Measurements from ENCODE around the gene TREH. TPM values are rescaled to one million over a fixed set of nuclear protein-coding genes. Genes with fewer than 3 reads are reported as not detected.

The TREH gene
- total and polyA plus RNA-seq, 2 of the 8 experiments (the other 6 are each of a cell fraction or from before 2014, with no cell fraction given) = 0.03 TPM; not detected in 1

GRCh38 chr11:118671254-118671653 lies 8.2 kb downstream of the TREH start:
- no peak overlapping the region for H2BK20ac ChIP-seq (ENCODE audit: low read length)
- no peak overlapping the region for H3K4me3 ChIP-seq (ENCODE audit: extremely low read depth in 1 of 4, insufficient read depth in 2 of 4, low read depth in 3 of 4, low read length in 4 of 4)
- H3K9me3 ChIP-seq (ENCODE audit: insufficient read depth in 2 of 2, low read depth in 1 of 2, low read length in 1 of 2) = peaks cover 4 to 11% of the 10 kb centered on the region in 2 experiments; a peak in 3 of 4 replicates
- no peak overlapping the region for H3K4ac ChIP-seq (replicated peaks; ENCODE audit: insufficient read length, low read depth, low read length)
- no peak overlapping the region for H4K91ac ChIP-seq (replicated peaks; ENCODE audit: insufficient read length, low read length)
- no peak overlapping the region for H3K18ac ChIP-seq (ENCODE audit: extremely low read depth, low read length)
- no peak overlapping the region for H2BK12ac ChIP-seq (ENCODE audit: low read depth, low read length)
- no peak overlapping the region for H4K8ac ChIP-seq (ENCODE audit: extremely low read depth, insufficient read depth, low read length)
- no peaks in the 10 kb centered on the region for H3K23me2 ChIP-seq (ENCODE audit: low read depth, low read length)
- WGBS, 2 experiments (ENCODE audit: extremely low coverage in 1 of 2, insufficient coverage in 1 of 2, insufficient read length in 1 of 2, insufficient replicate concordance in 2 of 2, low coverage in 1 of 2, low lambda C conversion rate in 2 of 2, missing lambda C conversion rate in 1 of 2) = 90% methylated on average over 2 of the region's 2 CpGs; no CpG with 5 or more reads in 1 of the 2 experiments
- no peak overlapping the region for H2AK5ac ChIP-seq (ENCODE audit: low read depth, low read length)
- DNase-seq (ENCODE audit: low read depth in 1 of 2, low spot score in 2 of 2) (no peak), FAIRE-seq (no peak)
- no peak overlapping the region for H3K4me2 ChIP-seq (ENCODE audit: insufficient read depth in 1 of 2, low read depth in 2 of 2, low read length in 2 of 2)
- no peaks in the 10 kb centered on the region for H4K20me1 ChIP-seq (replicated peaks in 1 of 2; ENCODE audit: control insufficient read depth in 1 of 2, insufficient read depth in 2 of 2, low read length in 2 of 2)
- no peaks in the 10 kb centered on the region for H3K79me2 ChIP-seq (ENCODE audit: control insufficient read depth in 1 of 2, insufficient read depth in 2 of 2, low read length in 2 of 2)
- H2BK5ac ChIP-seq (ENCODE audit: low read depth, low read length) = no peak overlapping the region
- no peak overlapping the region for H3K27ac ChIP-seq (ENCODE audit: low read depth, low read length)
- no peaks in the 10 kb centered on the region for H3K79me1 ChIP-seq (ENCODE audit: low read depth, low read length)
- H3K27me3 ChIP-seq (replicated peaks in 1 of 4; ENCODE audit: control insufficient read depth in 3 of 4, extremely low read depth in 1 of 4, insufficient read depth in 3 of 4, low read length in 3 of 4) = no peaks in the 10 kb centered on the region; a peak in 1 of 7 replicates
- ChIA-PET CTCF (ENCODE audit: partially characterized antibody) (interaction anchor here (1.0 to 8.4 kb wide), 5 partner anchors 8 to 64 kb away, joined by 3 to 86 read pairs (median 4); partner anchors contain the start of genes PHLDB1 and TREH), POLR2A (ENCODE audit: partially characterized antibody) (interaction anchor here (1.2 to 3.8 kb wide), 3 partner anchors 11 to 97 kb away, joined by 3 to 15 read pairs (median 3); no protein-coding TSS in a partner anchor)
- no peaks in the 10 kb centered on the region; a peak in 2 of 7 replicates for H3K4me1 ChIP-seq (replicated peaks in 1 of 4; ENCODE audit: control insufficient read depth in 3 of 4, insufficient read depth in 4 of 4, low read length in 3 of 4)
- no peaks in the 10 kb centered on the region for H3K36me3 ChIP-seq (ENCODE audit: control insufficient read depth in 2 of 4, insufficient read depth in 4 of 4, low read length in 3 of 4)
- no peak for TF ChIP-seq PHF8 (conservative IDR thresholded peaks at IDR 0.05; ENCODE audit: low read depth, low read length)
- TF ChIP-seq POU5F1 (IDR thresholded peaks at IDR 0.05; ENCODE audit: low read depth, low read length) = no peak
- TF ChIP-seq SIRT6 (IDR thresholded peaks at IDR 0.05; ENCODE audit: low read length) = no peak
- no peak for TF ChIP-seq ATF2 (IDR thresholded peaks at IDR 0.05; ENCODE audit: low read length)
- TF ChIP-seq RNF2 (IDR thresholded peaks at IDR 0.05; ENCODE audit: borderline replicate concordance, low read depth, low read length, missing control alignments, poor library complexity, severe bottlenecking) = no peak
- TF ChIP-seq BCL11A (IDR thresholded peaks at IDR 0.05; ENCODE audit: low read depth in 2 of 2, low read length in 2 of 2) = no peak
- TF ChIP-seq SRF (IDR thresholded peaks at IDR 0.05; ENCODE audit: low read depth, low read length) = no peak
- no peak for TF ChIP-seq SUZ12 (IDR thresholded peaks at IDR 0.05; ENCODE audit: low read length)
- H2BK120ac ChIP-seq (replicated peaks; ENCODE audit: low read depth, low read length) = no peak overlapping the region
- no peak overlapping the region for H2AFZ ChIP-seq (ENCODE audit: low read length)
- H4K5ac ChIP-seq (ENCODE audit: insufficient read length, low read depth, low read length) = no peak overlapping the region
- H3K9ac ChIP-seq (replicated peaks in 1 of 4; ENCODE audit: extremely low read depth in 1 of 4, low read depth in 3 of 4, low read length in 3 of 4) = no peak overlapping the region
- no peak overlapping the region for H3K23ac ChIP-seq (ENCODE audit: insufficient read length)
- no peak overlapping the region for H2BK15ac ChIP-seq (ENCODE audit: low read length)
- H3K56ac ChIP-seq (replicated peaks; ENCODE audit: insufficient read length, low read depth, low read length) = no peak overlapping the region
- no peak overlapping the region for H3K14ac ChIP-seq (ENCODE audit: insufficient read length)
